KMS-11 (cell line): ENCODE results near the gene CCDC157.
"Not testable (repeated sequence)": the region's sequence is repeated elsewhere in the genome, so short reads cannot be mapped to it uniquely, and the experiment has no call there.

Experiments used
- H2AFZ ChIP-seq: fragments of 200-600 bp; sonication (generic); 2 replicates; pipeline ENCODE4 v1.6.1; 2016; ENCODE audit warnings: antibody characterized with exemption, mixed run types, low read depth
- H3K27ac ChIP-seq: fragments of 200-600 bp; sonication (generic); 2 replicates; pipeline ENCODE4 v1.6.1; 2016; ENCODE audit warnings: mild to moderate bottlenecking, mixed run types
- H3K27me3 ChIP-seq: fragments of 200-600 bp; sonication (generic); 2 replicates; pipeline ENCODE4 v1.6.1; 2017; ENCODE audit warnings: mild to moderate bottlenecking, low read depth, mixed run types, moderate library complexity; ENCODE audit not compliant: insufficient read depth
- H3K36me3 ChIP-seq: fragments of 200-600 bp; sonication (generic); 2 replicates; pipeline ENCODE4 v1.6.1; 2017; ENCODE audit warnings: mild to moderate bottlenecking, mixed run types; ENCODE audit not compliant: insufficient read depth
- H3K4me1 ChIP-seq: fragments of 200-600 bp; sonication (generic); 2 replicates; pipeline ENCODE4 v1.6.1; 2016; ENCODE audit warnings: mild to moderate bottlenecking, low read depth, mixed run types; ENCODE audit not compliant: poor library complexity, severe bottlenecking
- H3K4me2 ChIP-seq: fragments of 200-600 bp; sonication (generic); 2 replicates; pipeline ENCODE4 v1.7.0; 2016; ENCODE audit warnings: mild to moderate bottlenecking, mixed run types
- H3K4me3 ChIP-seq: fragments of 200-600 bp; sonication (generic); IDR thresholded peaks from 2 replicates; pipeline ENCODE4 v1.6.1; 2017; ENCODE audit warnings: low read depth, low read length, mixed read lengths; ENCODE audit not compliant: insufficient read depth
- H3K79me2 ChIP-seq: fragments of 200-600 bp; sonication (generic); 2 replicates; pipeline ENCODE4 v1.6.1; 2016; ENCODE audit warnings: low read depth, mixed run types; ENCODE audit not compliant: insufficient read depth
- H3K9ac ChIP-seq: fragments of 200-600 bp; sonication (generic); 2 replicates; pipeline ENCODE4 v1.6.1; 2016; ENCODE audit warnings: mild to moderate bottlenecking, mixed run types
- H4K20me1 ChIP-seq: fragments of 200-600 bp; sonication (generic); 2 replicates; pipeline ENCODE4 v1.6.1; 2016; ENCODE audit warnings: mild to moderate bottlenecking, mixed run types; ENCODE audit not compliant: insufficient read depth
- CTCF ChIP-seq: fragments of 200-600 bp; sonication (generic); conservative IDR thresholded peaks from 2 replicates; pipeline ENCODE4 v1.6.1; 2017; ENCODE audit warnings: low read depth, mild to moderate bottlenecking, antibody characterized with exemption, low read length, moderate library complexity, mixed read lengths

CCDC157 gene

GRCh38 chr22:30398685-30399680 is 42.2 kb downstream of the CCDC157 start:
- peaks cover 20% of the 10 kb centered on the region for H3K27me3 ChIP-seq
- no peaks in the 10 kb centered on the region for H4K20me1 ChIP-seq
- no peak for TF ChIP-seq CTCF
- H3K27ac ChIP-seq, result no peak overlapping the region
- no peak overlapping the region for H3K9ac ChIP-seq
- no peaks in the 10 kb centered on the region for H3K79me2 ChIP-seq
- H3K4me3 ChIP-seq, result no peak overlapping the region
- no peak overlapping the region for H3K4me2 ChIP-seq
- peaks cover 7% of the 10 kb centered on the region for H3K4me1 ChIP-seq
- H2AFZ ChIP-seq, result no peak overlapping the region
- H3K36me3 ChIP-seq, result no peaks in the 10 kb centered on the region

- Histone ChIP-seq H3K27me3 (peaks cover 20% of the 10 kb centered on the region), H3K36me3 (no peaks in the 10 kb centered on the region), H3K79me2 (no peaks in the 10 kb centered on the region), H3K4me1 (peaks cover 7% of the 10 kb centered on the region), H4K20me1 (no peaks in the 10 kb centered on the region), H3K27ac (no peak overlapping the region), H3K4me3 (no peak overlapping the region), H3K9ac (no peak overlapping the region), H3K4me2 (no peak overlapping the region), H2AFZ (no peak overlapping the region)
- TF ChIP-seq CTCF, result no peak
These were observed 42.9 kb downstream of the CCDC157 start for GRCh38 chr22:30399718-30400117.

GRCh38 chr22:30400159-30400558 is 43.4 kb downstream of the CCDC157 start:
- Histone ChIP-seq H3K27me3 (peaks cover 20% of the 10 kb centered on the region), H3K4me1 (peaks cover 7% of the 10 kb centered on the region), H2AFZ (no peak overlapping the region), H4K20me1 (no peaks in the 10 kb centered on the region), H3K79me2 (no peaks in the 10 kb centered on the region), H3K4me2 (no peak overlapping the region), H3K9ac (no peak overlapping the region), H3K27ac (no peak overlapping the region), H3K36me3 (no peaks in the 10 kb centered on the region), H3K4me3 (no peak overlapping the region)
- no peak for TF ChIP-seq CTCF

GRCh38 chr22:30401024-30401423 is 44.2 kb downstream of the CCDC157 start:
- peaks cover 20% of the 10 kb centered on the region for H3K27me3 ChIP-seq
- not testable (repeated sequence) for H3K79me2 ChIP-seq, H3K4me1 ChIP-seq, H2AFZ ChIP-seq, H3K4me3 ChIP-seq, H3K4me2 ChIP-seq, H3K36me3 ChIP-seq, H3K9ac ChIP-seq, H4K20me1 ChIP-seq, H3K27ac ChIP-seq
